ENCODE results near the gene SLC10A3. TPM values are rescaled to one million over a fixed set of nuclear protein-coding genes. Genes with fewer than 3 reads are reported as not detected.

SLC10A3 gene
- total and polyA plus RNA-seq, 2 of the 8 experiments (the other 6 are each of a cell fraction or from before 2014, with no cell fraction given): 6.8 to 9.5 TPM

GRCh38 chrX:154477891-154478477 lies 12.4 kb downstream of the SLC10A3 start:
- H2BK12ac ChIP-seq (ENCODE audit: low read depth, low read length): no peak overlapping the region
- H3K4ac ChIP-seq (replicated peaks; ENCODE audit: insufficient read length, low read depth, low read length): no peak overlapping the region
- FAIRE-seq (no peak), DNase-seq (ENCODE audit: low read depth in 1 of 2, low spot score in 2 of 2) (no peak)
- H4K91ac ChIP-seq (replicated peaks; ENCODE audit: insufficient read length, low read length): no peak overlapping the region
- H2BK15ac ChIP-seq (ENCODE audit: low read length): no peak overlapping the region
- no peaks in the 10 kb centered on the region; a peak in 1 of 8 replicates for H3K36me3 ChIP-seq (ENCODE audit: control insufficient read depth in 2 of 4, insufficient read depth in 4 of 4, low read length in 3 of 4)
- no peak overlapping the region for H3K14ac ChIP-seq (ENCODE audit: insufficient read length)
- H2AFZ ChIP-seq (ENCODE audit: low read length): no peak overlapping the region
- no peak overlapping the region for H2BK20ac ChIP-seq (ENCODE audit: low read length)
- ChIA-PET CTCF (ENCODE audit: partially characterized antibody) (interaction anchor here (0.6 to 1.1 kb wide), 2 partner anchors 69 to 94 kb away, joined by 3 read pairs; no protein-coding TSS in a partner anchor), POLR2A (ENCODE audit: partially characterized antibody) (interaction anchor here (0.7 to 1.9 kb wide), 11 partner anchors 9 to 80 kb away, joined by 3 to 6 read pairs (median 4); partner anchors contain the start of genes FAM50A, PLXNA3 and SLC10A3)
- H4K5ac ChIP-seq (ENCODE audit: insufficient read length, low read depth, low read length): no peak overlapping the region
- H3K23ac ChIP-seq (ENCODE audit: insufficient read length): no peak overlapping the region
- no peak overlapping the region for H3K56ac ChIP-seq (replicated peaks; ENCODE audit: insufficient read length, low read depth, low read length)
- peak overlapping the region in 1 of 4 experiments; percentile 28; a peak in 1 of 7 replicates for H3K9ac ChIP-seq (replicated peaks in 1 of 4; ENCODE audit: extremely low read depth in 1 of 4, low read depth in 3 of 4, low read length in 3 of 4)
- WGBS, 2 experiments (ENCODE audit: extremely low coverage in 1 of 2, insufficient coverage in 1 of 2, insufficient read length in 1 of 2, insufficient replicate concordance in 2 of 2, low coverage in 1 of 2, low lambda C conversion rate in 2 of 2, missing lambda C conversion rate in 1 of 2): 69% methylated on average over 19 of the region's 24 CpGs; no CpG with 5 or more reads in 1 of the 2 experiments
- no peaks in the 10 kb centered on the region for H3K79me1 ChIP-seq (ENCODE audit: low read depth, low read length)
- H3K27me3 ChIP-seq (replicated peaks in 1 of 4; ENCODE audit: control insufficient read depth in 3 of 4, extremely low read depth in 1 of 4, insufficient read depth in 3 of 4, low read length in 3 of 4): no peaks in the 10 kb centered on the region
- no peaks in the 10 kb centered on the region for H4K20me1 ChIP-seq (replicated peaks in 1 of 2; ENCODE audit: control insufficient read depth in 1 of 2, insufficient read depth in 2 of 2, low read length in 2 of 2)
- H2BK120ac ChIP-seq (replicated peaks; ENCODE audit: low read depth, low read length): no peak overlapping the region
- no peak overlapping the region for H4K8ac ChIP-seq (ENCODE audit: extremely low read depth, insufficient read depth, low read length)
- TF ChIP-seq RAD21 (IDR thresholded peaks at IDR 0.05 in 1 of 2, conservative IDR thresholded peaks at IDR 0.05 in 1 of 2; ENCODE audit: low read depth in 2 of 2, low read length in 2 of 2) (no peak), E2F6 (IDR thresholded peaks at IDR 0.05) (peak; percentile 59; the same call in 1 of the 2 replicates)
- H3K18ac ChIP-seq (ENCODE audit: extremely low read depth, low read length): no peak overlapping the region; the same call in 1 of the 2 replicates
- no peak overlapping the region for H3K27ac ChIP-seq (ENCODE audit: low read depth, low read length)
- H3K79me2 ChIP-seq (ENCODE audit: control insufficient read depth in 1 of 2, insufficient read depth in 2 of 2, low read length in 2 of 2): no peaks in the 10 kb centered on the region
- peak overlapping the region; percentile 66 to 71 for H3K4me2 ChIP-seq (ENCODE audit: insufficient read depth in 1 of 2, low read depth in 2 of 2, low read length in 2 of 2)
- H3K9me3 ChIP-seq (ENCODE audit: insufficient read depth in 2 of 2, low read depth in 1 of 2, low read length in 1 of 2): no peaks in the 10 kb centered on the region
- H2BK5ac ChIP-seq (ENCODE audit: low read depth, low read length): no peak overlapping the region
- no peak overlapping the region for H2AK5ac ChIP-seq (ENCODE audit: low read depth, low read length)
- peak overlapping the region; percentile 45 to 66 (median 55) for H3K4me3 ChIP-seq (ENCODE audit: extremely low read depth in 1 of 4, insufficient read depth in 2 of 4, low read depth in 3 of 4, low read length in 4 of 4)
- 0 out of 2 replicates have a peak, but pooled peaks cover 3% of the 10 kb centered on the region for H3K23me2 ChIP-seq (ENCODE audit: low read depth, low read length)
- H3K4me1 ChIP-seq (replicated peaks in 1 of 4; ENCODE audit: control insufficient read depth in 3 of 4, insufficient read depth in 4 of 4, low read length in 3 of 4): peaks cover 0 to 6% (median 0%) of the 10 kb centered on the region in 4 experiments; a peak in 1 of 7 replicates

All from H1 (cell line).